K562 (cell line): ENCODE results near the gene TMIGD1. TPM values are rescaled to one million over a fixed set of nuclear protein-coding genes. Genes with fewer than 3 reads are reported as not detected.

ENCODE experiments used
- ATAC-seq: fragments of 200-7000 bp; cut with Tn5 transposase; 3 replicates; pipeline ENCODE4 v1.9.1; 2020; ENCODE audit warnings: moderate library complexity
- BruUV-seq: library from RNA; stranded (reverse); fragments of 400-500 nt; replicated peaks from 2 replicates; lab custom pipeline; 2021; lab: Mats Ljungman, UMichigan
- CTCF ChIA-PET: fragments of 300-600 bp; formaldehyde crosslinking; extraction: SDS; loops from one replicate; lab custom pipeline; 2021; ENCODE audit warnings: low intra/inter-chr PET ratio; lab: Yijun Ruan, JAX
- POLR2A ChIA-PET: fragments of 300-600, 350-650 bp; sonication (Branson Sonifier 250); formaldehyde crosslinking; extraction: SDS; loops from one replicate; lab custom pipeline; 2021; ENCODE audit warnings: antibody characterized with exemption, inconsistent platforms; lab: Yijun Ruan, JAX
- DNase-seq, 4 experiments: peaks; one replicate each; pipeline versions ENCODE4 v3.0.0 to v3.0.0-alpha.2; 2011 to 2018; ENCODE audit warnings: low spot score in 3 of 4, mixed read lengths in 3 of 4; ENCODE audit errors: extremely low read depth in 1 of 4
- FAIRE-seq: peaks from 2 replicates; lab custom pipeline; 2011; peaks lifted over from hg19 to GRCh38; lab: Jason Lieb, UNC
- H2AFZ ChIP-seq: 2 replicates; pipeline ENCODE4 v1.6.0; 2011; ENCODE audit warnings: low read depth, low read length, control low read depth, inconsistent platforms
- H3K27ac ChIP-seq: fragments of 200-600 bp; 3 replicates; pipeline ENCODE4 v1.8.0; 2011; ENCODE audit warnings: low read depth, mild to moderate bottlenecking, control low read depth, inconsistent platforms, low read length, moderate library complexity, mixed read lengths; ENCODE audit errors: extremely low read depth
- H3K27me3 ChIP-seq, 2 experiments: fragments of 300-600 bp in 1 of 2; 2 replicates in 1 of 2; 3 replicates in 1 of 2; pipeline versions ENCODE4 v1.6.0 to v1.8.0; 2011; ENCODE audit warnings: inconsistent platforms in 2 of 2, low read length in 2 of 2, mild to moderate bottlenecking in 1 of 2, mixed read lengths in 1 of 2, moderate library complexity in 1 of 2; ENCODE audit not compliant: control insufficient read depth in 2 of 2, insufficient read depth in 2 of 2
- H3K36me3 ChIP-seq: fragments of 300-600 bp; 3 replicates; pipeline ENCODE4 v1.8.0; 2011; ENCODE audit warnings: mild to moderate bottlenecking, low read length, inconsistent platforms; ENCODE audit not compliant: control insufficient read depth, insufficient read depth
- H3K4me1 ChIP-seq, 2 experiments: fragments of 200-600 bp in 1 of 2; replicated peaks in 1 of 2; 2 replicates in 1 of 2; 3 replicates in 1 of 2; pipeline versions ENCODE4 v1.5.1 to v1.8.0; 2011; ENCODE audit warnings: inconsistent platforms in 2 of 2, low read length in 2 of 2, mild to moderate bottlenecking in 1 of 2, mixed read lengths in 1 of 2, moderate library complexity in 1 of 2; ENCODE audit not compliant: control insufficient read depth in 2 of 2, insufficient read depth in 2 of 2
- H3K4me2 ChIP-seq: 2 replicates; pipeline ENCODE4 v1.6.1; 2011; ENCODE audit warnings: low read length, control low read depth, inconsistent platforms, mixed read lengths; ENCODE audit not compliant: insufficient read depth
- H3K4me3 ChIP-seq: fragments of 200-600 bp; sonication (generic), shearing (Covaris generic); 2 replicates; pipeline ENCODE4 v1.5.1; 2016; ENCODE audit warnings: control low read depth, inconsistent platforms
- H3K79me2 ChIP-seq: fragments of 200-600 bp; 3 replicates; pipeline ENCODE4 v1.8.0; 2011; ENCODE audit warnings: low read length, inconsistent platforms; ENCODE audit not compliant: control insufficient read depth, insufficient read depth
- H3K9ac ChIP-seq, 2 experiments: 2 replicates each; pipeline versions ENCODE4 v1.6.0 to v1.6.1; 2011; ENCODE audit warnings: low read depth in 2 of 2, low read length in 2 of 2, control low read depth in 1 of 2, inconsistent platforms in 1 of 2, mild to moderate bottlenecking in 1 of 2, mixed read lengths in 1 of 2; ENCODE audit not compliant: insufficient read depth in 1 of 2
- H3K9me1 ChIP-seq: one replicate; pipeline ENCODE4 v1.6.0; 2011; ENCODE audit warnings: inconsistent platforms, mild to moderate bottlenecking, low read length, moderate library complexity; ENCODE audit not compliant: control insufficient read depth, insufficient read depth
- H3K9me3 ChIP-seq: replicated peaks from 2 replicates; pipeline ENCODE4 v1.5.1; 2011; ENCODE audit warnings: low read depth, low read length, inconsistent platforms; ENCODE audit not compliant: control insufficient read depth, insufficient read depth
- H4K20me1 ChIP-seq: replicated peaks from 2 replicates; pipeline ENCODE4 v1.6.1; 2011; ENCODE audit warnings: low read length, inconsistent platforms, mixed read lengths; ENCODE audit not compliant: control insufficient read depth, insufficient read depth
- CHCHD3 ChIP-seq: fragments of 250-450 bp; sonication (Bioruptor Pico); IDR thresholded peaks from 2 replicates; pipeline ENCODE4 v2.1.2; 2022; ENCODE audit warnings: mild to moderate bottlenecking
- ETV6 ChIP-seq, 3 experiments: fragments of 150-350 bp in 1 of 3; sonication (generic) in 1 of 3; formaldehyde crosslinking in 1 of 3; IDR thresholded peaks; 2 replicates each; pipeline versions ENCODE4 v1.6.1 to v1.8.0; 2014 to 2022; ENCODE audit warnings: borderline replicate concordance in 2 of 3, low read depth in 2 of 3, antibody characterized with exemption in 1 of 3, low read length in 1 of 3, mild to moderate bottlenecking in 1 of 3, missing genetic modification reagents in 1 of 3
- GTF3C2 ChIP-seq: IDR thresholded peaks from 3 replicates; pipeline ENCODE4 v1.6.1; 2011; ENCODE audit warnings: borderline replicate concordance, mild to moderate bottlenecking, moderate library complexity; ENCODE audit not compliant: insufficient read length; ENCODE audit errors: extremely low read depth
- HOMEZ ChIP-seq: fragments of 250-450 bp; sonication (Bioruptor Pico); IDR thresholded peaks from 2 replicates; pipeline ENCODE4 v1.4.0; 2020; ENCODE audit warnings: mild to moderate bottlenecking, moderate library complexity
- KLF13 ChIP-seq: fragments of 450-650 bp; IDR thresholded peaks from 2 replicates; pipeline ENCODE4 v1.6.1; 2016; ENCODE audit warnings: missing genetic modification characterization, low read depth, mild to moderate bottlenecking, missing compliant biosample characterization, moderate library complexity, borderline replicate concordance
- LEF1 ChIP-seq: fragments of 450-650 bp; IDR thresholded peaks from 2 replicates; pipeline ENCODE4 v1.6.1; 2016; ENCODE audit warnings: mild to moderate bottlenecking
- MCM5 ChIP-seq: fragments of 450-650 bp; IDR thresholded peaks from 2 replicates; pipeline ENCODE4 v1.6.1; 2016; ENCODE audit warnings: low read depth
- PHB ChIP-seq: fragments of 250-450 bp; sonication (Bioruptor Pico); IDR thresholded peaks from 2 replicates; pipeline ENCODE4 v1.5.0; 2021
- RCOR1 ChIP-seq, 2 experiments: IDR thresholded peaks; 2 replicates each; pipeline ENCODE4 v1.6.1; 2012; ENCODE audit warnings: low read depth in 2 of 2, low read length in 2 of 2, borderline replicate concordance in 1 of 2, improper control_type of control experiment in 1 of 2
- SAFB2 ChIP-seq: fragments of 200-400 bp; formaldehyde crosslinking; IDR thresholded peaks from 2 replicates; pipeline ENCODE4 v1.6.1; 2018; ENCODE audit warnings: borderline replicate concordance, low read length, low read depth, moderate library complexity; ENCODE audit not compliant: severe bottlenecking
- SLC30A9 ChIP-seq: fragments of 250-450 bp; sonication (Bioruptor Pico); IDR thresholded peaks from 2 replicates; pipeline ENCODE4 v1.8.0; 2022; ENCODE audit warnings: mild to moderate bottlenecking, moderate library complexity
- SMARCC2 ChIP-seq: fragments of 450-650 bp; IDR thresholded peaks from 2 replicates; pipeline ENCODE4 v1.6.1; 2017; ENCODE audit warnings: antibody characterized with exemption, moderate library complexity, mild to moderate bottlenecking, low read depth
- USF2 ChIP-seq: sonication (generic); formaldehyde crosslinking; IDR thresholded peaks from 2 replicates; pipeline ENCODE4 v1.5.0; 2020; ENCODE audit warnings: missing genetic modification reagents
- ZBTB34 ChIP-seq: fragments of 250-450 bp; sonication (Bioruptor Pico); IDR thresholded peaks from 2 replicates; pipeline ENCODE4 v1.8.0; 2021; ENCODE audit warnings: mild to moderate bottlenecking, moderate library complexity
- ZNF507 ChIP-seq: conservative IDR thresholded peaks from 2 replicates; pipeline ENCODE4 v1.6.1; 2017; ENCODE audit warnings: missing genetic modification characterization, missing compliant biosample characterization
- ZNF764 ChIP-seq: fragments of 250-450 bp; sonication (Bioruptor Pico); IDR thresholded peaks from 2 replicates; pipeline ENCODE4 v1.4.0; 2020; ENCODE audit warnings: low read depth, mild to moderate bottlenecking, moderate library complexity
- WGBS: fragments of 100-300 bp; shearing (Covaris generic); methylation state at CpG from one replicate; pipeline ENCODE4 v1.1.6; 2016; ENCODE audit warnings: low coverage, mixed read lengths; ENCODE audit not compliant: insufficient coverage; ENCODE audit errors: missing lambda C conversion rate; 5-methylcytosine and 5-hydroxymethylcytosine counted together
- in situ Hi-C: fragments of 300-500 bp; cut with MboI; formaldehyde crosslinking; loops from 4 replicates; pipeline ENCODE4 v1.15.0; 2018; ENCODE audit warnings: inconsistent platforms, mixed read lengths
- intact Hi-C: fragments of 100-400 bp; cut with micrococcal nuclease; formaldehyde crosslinking; loops from 2 replicates; pipeline ENCODE4 v1.14.2; 2022
- polyA plus RNA-seq, 8 experiments: library from polyadenylated mRNA; depleted of rRNA in 4 of 8; stranded (reverse) in 5 of 8; unstranded in 3 of 8; fragments of >200 nt; fragmentation: Nextera tagmentation in 2 of 8; fragmentation: Illumina TruSeq in 1 of 8; extraction: Ambion mirVana in 2 of 8; extraction: Trizol in 1 of 8; gene quantifications; 2 replicates each; pipeline versions ENCODE4 v1.2.1 to v1.2.3, GENCODE V29; 2011 to 2014; ENCODE audit warnings: inconsistent platforms in 1 of 8, missing spikeins in 1 of 8
- total RNA-seq, 7 experiments: library from RNA; depleted of rRNA in 6 of 7; stranded (reverse); fragments of >200 nt in 6 of 7; fragmentation: Illumina TruSeq in 2 of 7; extraction: Trizol in 2 of 7; gene quantifications; 2 replicates each; pipeline versions ENCODE4 v1.2.1 to v1.2.3, GENCODE V29; 2011 to 2021; ENCODE audit warnings: low replicate concordance in 1 of 7

TMIGD1 gene
- total and polyA plus RNA-seq, 9 of the 15 experiments (the other 6 are each of a cell fraction or from before 2014, with no cell fraction given), result not detected

- Histone ChIP-seq H3K4me2 (no peak overlapping the region), H4K20me1 (no peaks in the 10 kb centered on the region), H3K79me2 (no peaks in the 10 kb centered on the region), H3K4me3 (no peak overlapping the region), H3K27me3 (no peaks in the 10 kb centered on the region), H2AFZ (no peak overlapping the region), H3K9ac (no peak overlapping the region), H3K9me3 (no peaks in the 10 kb centered on the region), H3K4me1 (peaks cover 0 to 5% of the 10 kb centered on the region in 2 experiments; a peak in 1 of 5 replicates), H3K36me3 (no peaks in the 10 kb centered on the region), H3K27ac (no peak overlapping the region), H3K9me1 (no peaks in the 10 kb centered on the region)
- BruUV-seq, result no TSS peak
- DNase-seq (no peak), ATAC-seq (no peak), FAIRE-seq (no peak)
- WGBS, result 17% methylated on average over 2 of the region's 2 CpGs
- in situ Hi-C loops, result no loop called here
- POLR2A ChIA-PET, result interaction anchor here (1.4 kb wide), 1 partner anchor 21 kb away, joined by 7 read pairs; the partner anchor contains the start of gene BLMH
- intact Hi-C loops, result no loop called here
- CTCF ChIA-PET, result no interaction called here
- TF ChIP-seq ZNF507 (tag), result no peak
- no peak for TF ChIP-seq HOMEZ (CRISPR knock-in tag)
- no peak for TF ChIP-seq SMARCC2
- no peak for TF ChIP-seq USF2 (CRISPR knock-in tag)
- TF ChIP-seq ZNF764, result no peak
- TF ChIP-seq CHCHD3, result no peak
- TF ChIP-seq SAFB2, result no peak
- no peak for TF ChIP-seq GTF3C2
- no peak for TF ChIP-seq MCM5
- no peak for TF ChIP-seq KLF13 (tag)
- no peak for TF ChIP-seq RCOR1 (IDR thresholded peaks at IDR 0.05; ENCODE audit: borderline replicate concordance in 1 of 2, low read depth in 2 of 2, low read length in 2 of 2)
- no peak for TF ChIP-seq SLC30A9 (CRISPR knock-in tag)
- no peak for TF ChIP-seq ETV6 (IDR thresholded peaks at IDR 0.05; ENCODE audit: borderline replicate concordance in 1 of 2, low read depth in 2 of 2, low read length in 1 of 2)
- no peak for TF ChIP-seq ETV6 (CRISPR knock-in tag; IDR thresholded peaks at IDR 0.05; ENCODE audit: borderline replicate concordance)
- no peak for TF ChIP-seq LEF1
- TF ChIP-seq PHB, result no peak
- no peak for TF ChIP-seq ZBTB34 (CRISPR knock-in tag)
These were observed 21.6 kb downstream of the TMIGD1 start for GRCh38 chr17:30312226-30312625.
